Measurements from ENCODE around the gene HMGN3. TPM values are rescaled to one million over a fixed set of nuclear protein-coding genes. Genes with fewer than 3 reads are reported as not detected.

Gene HMGN3
- total and polyA plus RNA-seq, 2 donors (not counting 3 experiments of a cell fraction or from before 2014, with no cell fraction given) = 40.1 to 75.1 TPM

DNA sequence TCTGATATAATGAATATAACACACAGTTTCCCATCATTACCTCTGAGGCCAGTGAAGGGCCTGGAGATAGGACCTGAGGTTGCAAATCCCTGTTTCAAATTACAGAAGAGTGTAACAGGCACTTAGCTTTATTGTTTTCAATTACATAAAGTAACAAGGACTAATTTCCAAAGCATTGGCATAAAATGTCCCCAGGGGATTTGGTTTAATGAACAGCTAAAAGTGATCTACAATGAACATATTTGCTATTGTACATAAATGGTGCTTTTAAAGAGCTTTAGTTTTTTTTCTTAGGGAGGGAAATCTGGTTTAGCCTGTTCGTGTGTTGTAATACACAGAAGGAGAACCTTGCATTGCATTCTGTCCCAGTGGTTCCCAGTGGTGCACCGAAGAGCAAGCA lies 54.4 kb downstream of the HMGN3 start:
- Histone ChIP-seq H3K36me3 (ENCODE audit: control insufficient read depth in 2 of 2, extremely low read depth in 1 of 2, insufficient read depth in 2 of 2, low read length in 2 of 2) (no peaks in the 10 kb centered on the region), H3K4me3 (replicated peaks in 1 of 3; ENCODE audit: insufficient read depth in 1 of 3, low read depth in 1 of 3, low read length in 3 of 3) (no peak overlapping the region), H3K27me3 (ENCODE audit: control insufficient read depth in 2 of 2, insufficient read depth in 2 of 2, low read length in 2 of 2) (no peaks in the 10 kb centered on the region), H2AFZ (ENCODE audit: low read depth, low read length) (no peak overlapping the region), H3K79me2 (ENCODE audit: control insufficient read depth, insufficient read depth, low read length) (no peaks in the 10 kb centered on the region), H4K20me1 (replicated peaks; ENCODE audit: control insufficient read depth, extremely low read depth, insufficient read depth, low read length) (no peaks in the 10 kb centered on the region), H3K9me1 (replicated peaks; ENCODE audit: control insufficient read depth, extremely low read depth, insufficient read depth, low read length) (no peaks in the 10 kb centered on the region), H3K4me2 (ENCODE audit: insufficient read depth, low read length) (no peak overlapping the region), H3K27ac (ENCODE audit: insufficient read depth, low read depth, low read length) (no peak overlapping the region), H3K4me1 (ENCODE audit: control insufficient read depth, extremely low read depth, insufficient read depth, low read length) (no peaks in the 10 kb centered on the region), H3K9ac (replicated peaks; ENCODE audit: extremely low read depth, insufficient read depth, low read length) (no peak overlapping the region), H3K9me3 (replicated peaks; ENCODE audit: control insufficient read depth, insufficient read depth, low read length) (no peaks in the 10 kb centered on the region)
- intact Hi-C loops (cut with micrococcal nuclease) = no loop called here
- POLR2A ChIA-PET = no interaction called here
- TF ChIP-seq JUN (IDR thresholded peaks at IDR 0.05; ENCODE audit: borderline replicate concordance, insufficient read depth, insufficient read length, low read depth) = no peak
- TF ChIP-seq, protein P1, sequence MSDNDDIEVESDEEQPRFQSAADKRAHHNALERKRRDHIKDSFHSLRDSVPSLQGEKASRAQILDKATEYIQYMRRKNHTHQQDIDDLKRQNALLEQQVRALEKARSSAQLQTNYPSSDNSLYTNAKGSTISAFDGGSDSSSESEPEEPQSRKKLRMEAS (IDR thresholded peaks at IDR 0.05; ENCODE audit: insufficient read depth, insufficient read length) = no peak
- TF ChIP-seq POLR2AphosphoS5 (IDR thresholded peaks at IDR 0.05; ENCODE audit: insufficient read depth, low read depth, low read length) = no peak
- TF ChIP-seq POLR2A (IDR thresholded peaks at IDR 0.05; ENCODE audit: low read depth, low read length) = no peak
- no peak for TF ChIP-seq EZH2 (IDR thresholded peaks at IDR 0.05; ENCODE audit: borderline replicate concordance, low read depth, low read length, severe bottlenecking)
- TF ChIP-seq CTCF (IDR thresholded peaks at IDR 0.05; ENCODE audit: extremely low read depth in 1 of 2, insufficient read depth in 1 of 2, low read depth in 1 of 2, low read length in 2 of 2) = no peak
- TF ChIP-seq GATA2 (IDR thresholded peaks at IDR 0.05; ENCODE audit: insufficient read depth, insufficient read length, low read depth, low read length) = no peak
- TF ChIP-seq MYC (IDR thresholded peaks at IDR 0.05; ENCODE audit: low read depth, low read length) = no peak
- no peak for TF ChIP-seq FOS (IDR thresholded peaks at IDR 0.05; ENCODE audit: borderline replicate concordance, insufficient read depth, low read length)
- CTCF ChIA-PET = interaction anchor here (0.9 kb wide), 1 partner anchor 20 kb away, joined by 4 read pairs; no protein-coding TSS in a partner anchor
- no TSS peak for BruUV-seq (replicated peaks)
- DNase-seq (ENCODE audit: low read depth, low spot score) (no peak), FAIRE-seq (no peak)
- dilution Hi-C loops (cut with MboI; ENCODE audit: extremely low pct_ligation_motif_present, low sequenced_read_pairs) = no loop called here
